Endothelial cell of umbilical vein (primary cell): ENCODE results near the gene NAP1L4. TPM values are rescaled to one million over a fixed set of nuclear protein-coding genes. Genes with fewer than 3 reads are reported as not detected.

ENCODE experiments used
- BruUV-seq: library from RNA; stranded (reverse); fragments of 400-500 nt; replicated peaks from 2 replicates; lab custom pipeline; 2021; lab: Mats Ljungman, UMichigan
- CTCF ChIA-PET: fragments of 300-600, 350-600 bp; sonication (Branson Sonifier 250); formaldehyde crosslinking; loops from one replicate; lab custom pipeline; 2021; ENCODE audit warnings: antibody characterized with exemption, inconsistent platforms; lab: Charles Lee
- POLR2A ChIA-PET: fragments of 300-600, 350-600 bp; sonication (Branson Sonifier 250); formaldehyde crosslinking; loops from one replicate; lab custom pipeline; 2021; ENCODE audit warnings: antibody characterized with exemption, inconsistent platforms; lab: Charles Lee
- DNase-seq: peaks from one replicate; pipeline ENCODE4 v3.0.0-alpha.2; 2011; ENCODE audit warnings: low read depth, low spot score
- FAIRE-seq: peaks from 2 replicates; lab custom pipeline; 2011; peaks lifted over from hg19 to GRCh38; lab: Jason Lieb, UNC
- H2AFZ ChIP-seq: 2 replicates; pipeline ENCODE4 v1.6.0; 2012; ENCODE audit warnings: low read depth, low read length, control low read depth, inconsistent platforms
- H3K27ac ChIP-seq: 2 replicates; pipeline ENCODE4 v1.5.1; 2011; ENCODE audit warnings: low read depth, mild to moderate bottlenecking, control low read depth, low read length, moderate library complexity; ENCODE audit not compliant: insufficient read depth
- H3K27me3 ChIP-seq, 2 experiments: 2 replicates each; pipeline versions ENCODE4 v1.6.0 to v1.6.1; 2011; ENCODE audit warnings: low read length in 2 of 2, mixed read lengths in 1 of 2; ENCODE audit not compliant: control insufficient read depth in 2 of 2, insufficient read depth in 2 of 2
- H3K36me3 ChIP-seq, 2 experiments: 2 replicates in 1 of 2; 3 replicates in 1 of 2; pipeline ENCODE4 v1.5.1; 2011; ENCODE audit warnings: low read length in 2 of 2, mild to moderate bottlenecking in 1 of 2, moderate library complexity in 1 of 2; ENCODE audit not compliant: control insufficient read depth in 2 of 2, insufficient read depth in 2 of 2; ENCODE audit errors: extremely low read depth in 1 of 2
- H3K4me1 ChIP-seq: 3 replicates; pipeline ENCODE4 v1.5.1; 2011; ENCODE audit warnings: mild to moderate bottlenecking, low read length; ENCODE audit not compliant: control insufficient read depth, insufficient read depth; ENCODE audit errors: extremely low read depth
- H3K4me2 ChIP-seq: 2 replicates; pipeline ENCODE4 v1.6.1; 2011; ENCODE audit warnings: low read length, control low read depth, mixed read lengths; ENCODE audit not compliant: insufficient read depth
- H3K4me3 ChIP-seq, 3 experiments: fragments of 200-600 bp in 1 of 3; sonication (generic), shearing (Covaris generic) in 1 of 3; replicated peaks in 1 of 3; 2 replicates each; pipeline ENCODE4 v1.5.1; 2011 to 2016; ENCODE audit warnings: control low read depth in 3 of 3, low read length in 3 of 3, mild to moderate bottlenecking in 2 of 3, inconsistent platforms in 1 of 3, low read depth in 1 of 3, moderate library complexity in 1 of 3; ENCODE audit not compliant: insufficient read depth in 1 of 3
- H3K79me2 ChIP-seq: 2 replicates; pipeline ENCODE4 v1.6.0; 2012; ENCODE audit warnings: low read length, inconsistent platforms; ENCODE audit not compliant: control insufficient read depth, insufficient read depth
- H3K9ac ChIP-seq: replicated peaks from 2 replicates; pipeline ENCODE3; 2011; ENCODE audit warnings: low read length, control low read depth; ENCODE audit not compliant: insufficient read depth; ENCODE audit errors: extremely low read depth
- H3K9me1 ChIP-seq: replicated peaks from 3 replicates; pipeline ENCODE4 v1.6.0; 2011; ENCODE audit warnings: mild to moderate bottlenecking, low read length; ENCODE audit not compliant: control insufficient read depth, insufficient read depth; ENCODE audit errors: extremely low read depth
- H3K9me3 ChIP-seq: replicated peaks from 2 replicates; pipeline ENCODE4 v1.5.1; 2012; ENCODE audit warnings: low read length, inconsistent platforms; ENCODE audit not compliant: control insufficient read depth, insufficient read depth
- H4K20me1 ChIP-seq: replicated peaks from 2 replicates; pipeline ENCODE3; 2011; ENCODE audit warnings: mild to moderate bottlenecking, low read length; ENCODE audit not compliant: control insufficient read depth, insufficient read depth; ENCODE audit errors: extremely low read depth
- CTCF ChIP-seq, 2 donors: IDR thresholded peaks; 1 replicate in 1 of 2; 2 replicates in 1 of 2; pipeline ENCODE4 v1.5.1; 2011; ENCODE audit warnings: low read length in 2 of 2, mild to moderate bottlenecking in 2 of 2, moderate library complexity in 2 of 2, control low read depth in 1 of 2, inconsistent platforms in 1 of 2, low read depth in 1 of 2; ENCODE audit not compliant: insufficient read depth in 1 of 2; ENCODE audit errors: extremely low read depth in 1 of 2
- EZH2 ChIP-seq: IDR thresholded peaks from 2 replicates; pipeline ENCODE4 v1.6.1; 2012; ENCODE audit warnings: borderline replicate concordance, low read depth, mild to moderate bottlenecking, moderate library complexity, low read length, inconsistent platforms; ENCODE audit not compliant: severe bottlenecking
- FOS ChIP-seq: IDR thresholded peaks from 2 replicates; pipeline ENCODE4 v1.6.1; 2011; ENCODE audit warnings: mild to moderate bottlenecking, low read length, moderate library complexity, borderline replicate concordance; ENCODE audit not compliant: insufficient read depth
- GATA2 ChIP-seq: IDR thresholded peaks from 2 replicates; pipeline ENCODE4 v1.7.0; 2011; ENCODE audit warnings: low read depth, mild to moderate bottlenecking, moderate library complexity, mixed read lengths, low read length; ENCODE audit not compliant: insufficient read length, insufficient read depth
- JUN ChIP-seq: IDR thresholded peaks from 2 replicates; pipeline ENCODE4 v1.6.1; 2011; ENCODE audit warnings: borderline replicate concordance, low read depth; ENCODE audit not compliant: insufficient read length, insufficient read depth
- POLR2A ChIP-seq: IDR thresholded peaks from 2 replicates; pipeline ENCODE4 v1.6.1; 2012; ENCODE audit warnings: low read depth, mild to moderate bottlenecking, control low read depth, low read length
- POLR2AphosphoS5 ChIP-seq: IDR thresholded peaks from 2 replicates; pipeline ENCODE4 v1.6.1; 2012; ENCODE audit warnings: low read depth, mild to moderate bottlenecking, control low read depth, low read length, moderate library complexity; ENCODE audit not compliant: insufficient read depth
- dilution Hi-C: fragments of 300-500 bp; cut with MboI; formaldehyde crosslinking; loops from one replicate; pipeline ENCODE4 v1.15.0; 2019; ENCODE audit warnings: low sequenced_read_pairs; ENCODE audit not compliant: extremely low pct_ligation_motif_present
- intact Hi-C: fragments of 100-400 bp; cut with micrococcal nuclease; formaldehyde crosslinking; loops from one replicate; pipeline ENCODE4 v1.10.0; 2022
- polyA plus RNA-seq, 4 experiments: library from polyadenylated mRNA; depleted of rRNA in 3 of 4; stranded (reverse) in 3 of 4; unstranded in 1 of 4; fragments of >200 nt; gene quantifications; 2 replicates each; pipeline versions ENCODE4 v1.2.1 to v1.2.3, GENCODE V29; 2011 to 2012; ENCODE audit warnings: missing spikeins in 1 of 4
- total RNA-seq: library from RNA; stranded (reverse); gene quantifications from 2 replicates; pipeline ENCODE4 v1.2.3, GENCODE V29; 2021

Gene NAP1L4
- total and polyA plus RNA-seq, 2 donors (not counting 3 experiments of a cell fraction or from before 2014, with no cell fraction given): 100.0 to 177 TPM

GRCh38 chr11:2996976-2997375 lies 4.8 kb upstream of the NAP1L4 start:
- peaks cover 0 to 15% of the 10 kb centered on the region in 2 experiments for H3K36me3 ChIP-seq
- H3K9ac ChIP-seq: no peak overlapping the region
- no peak for TF ChIP-seq GATA2
- no peak for TF ChIP-seq FOS
- H3K4me1 ChIP-seq: peaks cover 4% of the 10 kb centered on the region
- H3K9me3 ChIP-seq: no peaks in the 10 kb centered on the region
- no peak for DNase-seq
- no peak overlapping the region for H3K4me3 ChIP-seq
- no TSS peak for BruUV-seq
- no peaks in the 10 kb centered on the region for H3K27me3 ChIP-seq
- H3K27ac ChIP-seq: no peak overlapping the region
- H3K4me2 ChIP-seq: no peak overlapping the region
- H4K20me1 ChIP-seq: no peaks in the 10 kb centered on the region
- intact Hi-C loops: loop anchor here (10.0 kb wide), 1 partner anchor 462 kb away; no protein-coding TSS in a partner anchor
- H2AFZ ChIP-seq: no peak overlapping the region
- dilution Hi-C loops: no loop called here
- ChIA-PET POLR2A (no interaction called here), CTCF (interaction anchor here (1.1 to 1.4 kb wide), 4 partner anchors 10 to 412 kb away, joined by 3 to 6 read pairs (median 4); no protein-coding TSS in a partner anchor)
- no peaks in the 10 kb centered on the region for H3K79me2 ChIP-seq
- H3K9me1 ChIP-seq: no peaks in the 10 kb centered on the region
- peak; percentile 21 for FAIRE-seq

DNA sequence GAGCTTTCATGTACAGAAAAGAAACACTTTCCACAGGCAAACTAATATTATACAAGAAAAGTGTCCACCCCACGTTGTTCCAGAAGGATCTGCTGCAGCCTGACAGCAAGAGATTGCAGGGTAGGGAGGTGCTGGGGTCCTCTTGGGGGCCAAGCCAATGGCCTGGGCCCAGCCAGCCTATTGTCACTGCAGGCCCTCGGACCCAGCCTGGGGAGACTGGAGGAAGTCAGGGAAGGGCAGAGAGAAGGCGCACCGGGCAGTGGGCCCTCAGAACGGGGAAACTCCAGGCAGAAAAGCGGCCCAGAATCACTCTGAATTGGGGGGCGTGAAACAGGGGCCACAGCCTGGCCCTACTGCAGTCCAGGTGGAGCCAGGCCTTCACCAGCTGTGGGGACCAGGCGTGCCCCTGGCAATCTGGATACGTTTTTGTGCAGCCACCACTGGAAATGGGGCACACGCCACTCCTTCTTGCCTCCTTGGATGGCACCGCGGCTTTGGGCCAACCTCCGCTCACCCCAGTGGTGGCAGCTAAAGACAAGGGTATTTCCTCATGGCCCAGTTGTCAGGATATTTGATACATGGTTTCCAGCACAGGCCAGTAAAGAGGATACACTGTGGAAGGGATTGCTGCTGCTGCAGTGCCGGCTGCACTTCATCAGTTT lies 3.9 kb upstream of the NAP1L4 start:
- H4K20me1 ChIP-seq: no peaks in the 10 kb centered on the region
- H3K9me1 ChIP-seq: no peaks in the 10 kb centered on the region
- BruUV-seq: no TSS peak
- H3K27me3 ChIP-seq: no peaks in the 10 kb centered on the region
- POLR2A ChIA-PET: no interaction called here
- DNase-seq (no peak), FAIRE-seq (no peak)
- CTCF ChIA-PET: no interaction called here
- no peak overlapping the region for H3K27ac ChIP-seq
- no peaks in the 10 kb centered on the region for H3K9me3 ChIP-seq
- no peak overlapping the region for H3K4me2 ChIP-seq
- TF ChIP-seq POLR2AphosphoS5 (no peak), EZH2 (no peak), JUN (no peak), GATA2 (no peak), POLR2A (no peak), FOS (no peak), CTCF (IDR thresholded peaks at IDR 0.05; ENCODE audit: extremely low read depth in 1 of 2, insufficient read depth in 1 of 2, low read depth in 1 of 2, low read length in 2 of 2) (no peak)
- dilution Hi-C loops (no loop called here), intact Hi-C loops (loop anchor here (10.0 kb wide), 1 partner anchor 461 kb away; no protein-coding TSS in a partner anchor)
- H3K79me2 ChIP-seq: peaks cover 8% of the 10 kb centered on the region
- peaks cover 4% of the 10 kb centered on the region for H3K4me1 ChIP-seq
- H3K36me3 ChIP-seq: peaks cover 0 to 8% of the 10 kb centered on the region in 2 experiments
- no peak overlapping the region for H2AFZ ChIP-seq
- no peak overlapping the region for H3K9ac ChIP-seq
- no peak overlapping the region for H3K4me3 ChIP-seq
